PC-9 (cell line): ENCODE measurements around the gene JUND.

ENCODE experiments used
- EZH2 ChIP-seq: fragments of 200-600 bp; sonication (generic); IDR thresholded peaks from 2 replicates; pipeline ENCODE4 v1.8.0; 2017; ENCODE audit warnings: antibody characterized with exemption, low read depth
- TF ChIP-seq, protein P1 (sequence below): fragments of 200-600 bp; sonication (generic); conservative IDR thresholded peaks from 2 replicates; pipeline ENCODE4 v1.6.1; 2017; ENCODE audit warnings: mixed run types, antibody characterized with exemption, mild to moderate bottlenecking, moderate library complexity

DNA sequence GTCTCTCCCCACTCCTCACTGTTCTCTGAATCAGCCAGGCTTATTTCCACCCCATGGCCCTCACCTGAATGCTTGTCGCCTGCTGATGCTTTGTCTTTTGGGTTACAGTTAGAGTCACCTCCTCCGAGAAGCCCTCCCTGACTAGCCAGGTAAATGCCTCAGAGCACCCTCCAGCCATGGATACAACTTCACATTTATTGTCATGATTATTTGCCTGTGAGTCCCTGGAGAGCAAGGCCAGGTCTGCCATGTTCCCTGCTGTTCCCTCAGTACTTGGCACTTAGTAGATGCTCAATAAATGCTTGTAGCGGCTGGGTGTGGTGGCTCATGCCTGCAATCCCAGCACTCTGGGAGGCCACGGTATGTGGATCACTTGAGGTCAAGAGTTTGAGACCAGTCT is 51.5 kb downstream of the JUND start:
- TF ChIP-seq, protein P1, sequence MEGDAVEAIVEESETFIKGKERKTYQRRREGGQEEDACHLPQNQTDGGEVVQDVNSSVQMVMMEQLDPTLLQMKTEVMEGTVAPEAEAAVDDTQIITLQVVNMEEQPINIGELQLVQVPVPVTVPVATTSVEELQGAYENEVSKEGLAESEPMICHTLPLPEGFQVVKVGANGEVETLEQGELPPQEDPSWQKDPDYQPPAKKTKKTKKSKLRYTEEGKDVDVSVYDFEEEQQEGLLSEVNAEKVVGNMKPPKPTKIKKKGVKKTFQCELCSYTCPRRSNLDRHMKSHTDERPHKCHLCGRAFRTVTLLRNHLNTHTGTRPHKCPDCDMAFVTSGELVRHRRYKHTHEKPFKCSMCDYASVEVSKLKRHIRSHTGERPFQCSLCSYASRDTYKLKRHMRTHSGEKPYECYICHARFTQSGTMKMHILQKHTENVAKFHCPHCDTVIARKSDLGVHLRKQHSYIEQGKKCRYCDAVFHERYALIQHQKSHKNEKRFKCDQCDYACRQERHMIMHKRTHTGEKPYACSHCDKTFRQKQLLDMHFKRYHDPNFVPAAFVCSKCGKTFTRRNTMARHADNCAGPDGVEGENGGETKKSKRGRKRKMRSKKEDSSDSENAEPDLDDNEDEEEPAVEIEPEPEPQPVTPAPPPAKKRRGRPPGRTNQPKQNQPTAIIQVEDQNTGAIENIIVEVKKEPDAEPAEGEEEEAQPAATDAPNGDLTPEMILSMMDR: no peak
- TF ChIP-seq EZH2: no peak
